CD4-positive, alpha-beta T cell treated with Interleukin-1 beta for 1 hour (primary cell): ENCODE results near the gene PLEKHG4B.
"Not testable (repeated sequence)": the region's sequence is repeated elsewhere in the genome, so short reads cannot be mapped to it uniquely, and the experiment has no call there.

Experiments used
- DNase-seq, 2 donors: peaks; one replicate each; pipeline ENCODE4 v3.0.0-alpha.2; 2020 to 2022

Gene PLEKHG4B

DNA sequence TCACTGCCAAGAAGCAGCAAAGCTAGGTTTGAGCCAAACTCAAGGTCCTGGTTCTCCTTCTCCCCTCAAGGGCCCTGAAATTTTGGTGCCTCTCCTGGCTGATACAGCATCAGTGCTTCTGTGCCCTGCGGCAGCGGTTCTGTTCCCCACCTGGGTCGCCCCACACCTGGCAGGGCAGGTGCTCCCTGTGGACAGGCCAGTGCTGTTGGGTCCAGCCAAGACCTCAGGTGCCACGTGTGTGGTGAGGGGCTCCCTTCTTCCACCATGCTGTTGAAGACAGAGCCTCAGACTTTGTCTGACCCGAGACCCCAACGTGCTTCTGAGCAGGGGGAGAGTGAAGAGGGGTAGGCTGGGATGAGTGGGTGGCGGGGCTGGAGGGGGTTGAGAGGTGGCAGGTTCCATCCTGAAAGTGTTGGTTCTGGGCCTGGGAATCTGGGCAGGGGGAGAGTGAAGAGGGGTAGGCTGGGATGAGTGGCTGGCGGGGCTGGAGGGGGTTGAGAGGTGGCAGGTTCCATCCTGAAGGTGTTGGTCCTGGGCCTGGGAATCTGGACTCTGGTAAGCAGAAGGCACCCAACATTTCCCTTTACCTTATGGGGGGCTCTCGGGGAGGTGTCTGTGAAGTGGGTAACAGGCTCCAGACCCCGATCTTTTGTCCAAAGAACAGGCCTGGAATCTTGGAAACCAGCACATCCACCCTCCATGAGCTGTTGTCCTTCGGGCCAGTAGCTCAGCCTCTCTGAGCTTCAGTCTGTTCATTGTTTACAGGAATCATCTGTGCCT is 2.3 kb downstream of the PLEKHG4B start:
- no peak for DNase-seq

DNA sequence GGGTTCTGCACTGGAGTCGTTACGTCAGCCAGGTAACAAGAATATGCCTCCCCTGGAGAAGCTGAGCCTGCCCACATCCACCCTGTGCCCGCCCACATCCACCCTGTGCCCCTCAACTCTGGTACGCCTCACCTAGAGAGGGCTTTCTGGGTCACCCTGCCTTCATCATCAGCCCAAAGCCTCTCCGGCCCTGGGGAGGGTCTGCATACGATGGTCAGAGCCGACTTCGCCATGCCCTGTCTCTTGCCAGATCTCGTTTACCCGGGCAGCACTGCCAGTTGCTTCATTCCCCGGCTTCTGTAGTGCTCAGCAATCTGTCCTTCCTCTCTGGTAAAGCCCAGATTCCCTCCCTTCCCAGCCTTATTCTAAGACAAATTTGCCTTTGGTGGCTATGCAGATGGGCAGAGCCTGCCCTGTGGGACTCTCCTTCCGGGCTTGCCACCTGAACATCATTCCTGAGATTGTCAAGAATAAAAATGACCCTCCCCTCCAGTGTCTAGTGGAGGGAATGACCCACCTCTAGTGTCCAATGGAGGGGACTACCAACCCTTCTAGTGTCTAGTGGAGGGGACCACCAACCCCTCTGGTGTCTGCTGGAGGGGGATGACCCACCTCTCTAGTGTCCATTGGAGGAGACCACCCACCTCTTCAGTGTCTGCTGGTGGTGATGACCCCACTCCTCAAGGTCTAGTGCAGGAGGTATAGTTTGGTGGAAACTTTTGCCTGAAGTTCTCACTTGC is 3.4 kb downstream of the PLEKHG4B start:
- no peak for DNase-seq

DNA sequence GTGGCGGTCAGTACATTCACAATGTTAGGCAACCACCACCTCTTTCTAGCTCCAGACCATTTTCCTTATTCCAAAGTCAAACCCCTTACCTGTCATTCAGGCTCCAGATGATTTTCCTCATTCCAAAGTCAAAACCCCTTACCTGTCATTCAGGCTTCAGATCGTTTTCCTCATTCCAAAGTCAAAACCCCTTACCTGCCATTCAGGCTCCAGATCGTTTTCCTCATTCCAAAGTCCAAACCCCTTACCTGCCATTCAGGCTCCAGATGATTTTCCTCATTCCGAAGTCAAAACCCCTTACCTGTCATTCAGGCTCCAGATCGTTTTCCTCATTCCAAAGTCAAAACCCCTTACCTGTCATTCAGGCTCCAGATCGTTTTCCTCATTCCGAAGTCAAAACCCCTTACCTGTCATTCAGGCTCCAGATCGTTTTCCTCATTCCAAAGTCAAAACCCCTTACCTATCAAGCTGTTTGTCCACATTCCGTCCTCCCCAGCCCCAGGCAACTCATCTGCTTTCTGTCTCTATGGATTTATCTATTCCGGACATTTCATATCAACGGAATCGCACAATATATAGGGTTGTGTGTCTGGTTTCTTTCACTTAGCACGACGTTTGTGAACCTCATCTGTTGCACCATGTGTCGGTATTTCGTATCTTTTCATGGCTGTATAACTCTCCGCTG is 5.2 kb downstream of the PLEKHG4B start:
- DNase-seq = no peak

DNA sequence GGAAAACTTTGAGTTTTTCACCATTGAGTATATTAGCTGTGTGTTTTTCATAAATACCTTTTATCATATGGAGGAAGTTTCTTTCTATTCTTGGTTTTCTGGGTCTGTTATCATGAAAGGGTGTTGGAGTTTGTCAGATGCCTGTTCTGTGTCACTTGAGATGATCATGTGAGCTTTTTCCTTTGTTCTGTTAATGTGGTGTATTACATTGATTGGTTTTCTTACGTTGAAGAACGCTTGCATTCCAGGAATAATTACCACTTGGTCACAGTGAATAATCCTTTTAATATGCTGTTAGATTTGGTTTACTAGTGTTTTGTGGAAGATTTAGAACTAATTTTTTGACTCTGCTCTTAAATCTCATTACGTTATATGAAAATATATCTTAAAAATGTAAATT is 7.8 kb downstream of the PLEKHG4B start:
- DNase-seq = no peak

DNA sequence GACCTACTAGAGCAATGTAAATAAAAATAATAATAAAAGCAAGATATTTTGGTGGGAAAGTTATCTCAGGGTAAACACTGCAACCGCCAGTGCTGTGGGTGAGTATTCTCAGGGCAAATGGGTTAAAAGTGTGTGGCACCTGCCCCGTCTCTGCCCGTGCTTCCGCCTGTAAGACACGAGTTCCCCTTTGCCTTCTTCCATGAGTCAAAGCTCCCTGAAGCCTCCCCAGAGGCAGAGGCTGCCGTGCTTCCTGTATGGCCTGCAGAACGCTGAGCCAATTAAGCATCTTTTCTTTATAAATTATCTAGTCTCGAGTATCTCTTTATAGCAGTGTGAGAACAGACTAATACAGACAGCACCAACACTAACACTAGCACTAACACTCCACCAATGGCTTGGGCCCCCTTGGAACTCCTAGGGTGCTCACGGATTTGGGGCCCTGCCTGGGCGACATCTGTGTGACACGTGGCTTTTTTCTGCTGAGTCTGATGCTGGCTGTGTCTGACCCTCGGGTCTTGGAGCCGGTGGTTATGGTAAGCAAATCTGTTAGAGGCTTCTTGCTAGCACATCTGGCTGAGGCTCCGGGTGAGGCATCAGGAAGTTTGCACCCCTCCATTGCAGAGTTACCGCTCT is 10.6 kb downstream of the PLEKHG4B start:
- no peak for DNase-seq

DNA sequence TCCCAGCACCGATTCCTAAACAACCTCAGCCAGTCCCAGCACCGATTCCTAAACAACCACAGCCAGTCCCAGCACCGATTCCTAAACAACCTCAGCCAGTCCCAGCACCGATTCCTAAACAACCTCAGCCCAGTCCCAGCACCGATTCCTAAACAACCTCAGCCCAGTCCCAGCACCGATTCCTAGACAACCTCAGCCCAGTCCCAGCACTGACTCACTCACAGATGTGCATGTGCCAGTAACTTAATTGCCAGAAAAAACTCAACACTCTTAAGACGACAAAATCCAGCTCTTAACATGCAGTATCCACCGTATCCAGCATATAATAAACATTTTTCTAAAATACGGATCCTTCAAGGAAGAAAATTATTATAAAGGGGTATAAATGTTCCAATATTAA is 12.1 kb downstream of the PLEKHG4B start:
- DNase-seq = not testable (repeated sequence)

DNA sequence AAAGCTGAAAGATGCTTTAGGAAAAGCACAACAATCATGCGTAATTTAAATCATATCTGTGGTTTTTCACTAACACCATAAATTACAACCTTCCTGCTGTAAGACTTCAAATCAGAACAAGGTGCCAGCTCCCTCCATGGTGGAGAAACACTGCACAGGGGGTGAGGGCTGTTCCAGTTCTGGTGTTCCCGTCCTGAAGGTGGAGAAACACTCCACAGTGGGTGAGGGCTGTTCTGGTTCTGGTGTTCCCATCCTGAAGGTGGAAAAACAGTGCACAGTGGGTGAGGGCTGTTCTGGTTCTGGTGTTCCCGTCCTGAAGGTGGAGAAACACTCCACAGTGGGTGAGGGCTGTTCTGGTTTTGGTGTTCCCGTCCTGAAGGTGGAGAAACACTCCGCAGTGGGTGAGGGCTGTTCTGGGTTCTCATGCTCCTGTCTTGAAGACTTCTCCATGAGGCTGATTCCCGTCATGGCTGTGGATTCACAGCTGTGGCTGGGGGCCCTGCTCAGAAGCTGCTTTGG is 12.9 kb downstream of the PLEKHG4B start:
- no peak for DNase-seq

DNA sequence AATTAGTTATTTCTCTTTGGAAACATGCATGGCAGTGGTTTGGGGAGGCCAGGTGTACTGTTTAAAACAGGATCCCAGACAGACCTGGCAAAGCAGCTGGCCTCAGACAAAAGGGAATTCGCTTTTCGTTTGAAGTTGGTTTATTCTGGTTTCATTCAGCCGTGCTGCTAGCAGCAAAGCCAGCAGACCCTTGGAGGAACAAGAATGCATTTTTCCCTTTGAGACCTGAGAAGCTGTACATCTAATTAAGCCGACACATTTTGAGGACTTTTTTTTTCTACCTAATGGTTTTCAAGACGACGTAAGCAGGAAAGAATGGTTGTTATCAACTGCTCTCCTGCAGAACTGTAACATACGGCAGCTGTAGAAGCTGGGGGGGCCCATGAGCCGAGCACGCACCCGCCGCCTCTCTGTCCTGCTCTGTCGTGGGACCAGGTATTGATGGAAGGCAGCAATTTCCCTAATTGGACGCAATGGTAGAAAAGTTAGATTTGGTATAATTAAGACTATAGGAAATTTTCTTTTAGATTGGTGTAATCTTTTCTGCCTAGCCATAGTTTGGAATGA is 13.6 kb downstream of the PLEKHG4B start:
- no peak for DNase-seq

DNA sequence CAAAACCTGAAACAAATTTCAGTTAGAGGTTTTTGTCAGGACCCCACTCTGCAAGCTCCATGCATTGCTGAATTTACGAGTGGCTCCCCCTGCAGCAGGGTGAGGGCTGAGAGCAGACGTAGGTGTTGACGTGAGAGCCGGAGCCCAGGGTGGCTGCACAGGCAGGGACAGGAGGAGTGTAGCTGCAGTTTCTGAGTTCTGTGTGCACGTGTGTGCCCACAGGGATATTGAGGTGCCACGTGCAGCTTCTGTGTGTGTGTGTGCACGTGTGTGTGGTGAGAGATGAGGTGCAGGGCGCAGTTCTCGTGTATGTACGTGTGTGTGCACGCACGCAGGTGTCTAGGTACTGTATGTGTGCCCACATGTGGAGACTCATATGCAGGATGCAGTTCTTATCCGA is 14.6 kb downstream of the PLEKHG4B start:
- DNase-seq = no peak

DNA sequence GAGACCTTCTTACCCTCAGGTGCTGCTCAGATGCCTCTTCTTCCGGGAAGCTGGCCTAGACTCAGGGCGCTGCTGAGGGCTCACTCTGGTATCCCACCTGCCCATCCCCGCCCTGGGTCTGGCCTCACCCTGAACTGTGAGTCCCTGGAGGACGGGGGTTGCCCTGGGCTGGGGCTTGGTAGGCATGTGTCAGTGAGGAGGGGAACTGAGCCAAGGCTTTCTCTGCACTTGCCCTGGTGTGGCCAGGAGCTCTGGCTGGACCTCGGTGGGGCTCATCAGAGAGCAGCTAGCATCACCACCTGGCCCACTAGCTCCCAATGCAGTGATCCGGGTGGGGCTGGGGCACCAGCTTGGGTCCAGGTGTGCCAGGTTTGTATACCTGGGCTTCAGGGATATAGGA is 15.6 kb downstream of the PLEKHG4B start:
- no peak for DNase-seq

DNA sequence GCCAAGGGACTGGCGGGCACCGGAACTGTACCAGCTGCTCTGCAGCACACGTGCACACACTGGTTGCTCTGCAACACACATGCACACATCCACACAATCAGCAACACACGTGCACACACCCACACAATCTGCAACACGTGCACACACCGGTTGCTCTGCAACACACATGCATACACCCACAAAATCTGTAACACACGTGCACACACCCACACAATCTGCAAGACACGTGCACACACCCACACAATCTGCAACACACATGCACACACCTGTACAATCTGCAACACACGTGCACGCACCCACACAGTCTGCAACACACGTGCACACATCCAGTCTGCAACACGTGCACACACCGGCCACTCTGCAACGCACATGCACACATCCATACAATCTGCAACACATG is 17.9 kb downstream of the PLEKHG4B start:
- DNase-seq = no peak

DNA sequence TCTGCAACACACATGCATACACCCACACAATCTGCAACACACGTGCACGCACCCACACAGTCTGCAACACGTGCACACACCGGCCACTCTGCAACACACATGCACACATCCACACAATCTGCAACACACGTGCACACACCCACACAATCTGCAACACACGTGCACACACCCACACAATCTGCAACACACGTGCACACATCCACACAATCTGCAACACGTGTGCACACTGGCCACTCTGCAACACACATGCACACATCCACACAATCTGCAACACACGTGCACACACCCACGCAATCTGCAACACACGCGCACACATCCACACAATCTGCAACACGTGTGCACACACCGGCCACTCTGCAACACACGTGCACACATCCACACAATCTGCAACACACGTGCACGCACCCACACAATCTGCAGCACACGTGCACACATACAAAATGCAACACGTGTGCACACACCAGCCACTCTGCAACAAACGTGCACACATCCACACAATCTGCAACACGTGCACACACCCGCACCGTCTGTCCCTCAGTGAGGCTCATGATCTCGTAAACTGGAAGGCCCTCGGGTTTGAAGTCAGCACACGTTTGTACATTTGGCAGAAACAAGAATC is 18.4 kb downstream of the PLEKHG4B start:
- no peak for DNase-seq

DNA sequence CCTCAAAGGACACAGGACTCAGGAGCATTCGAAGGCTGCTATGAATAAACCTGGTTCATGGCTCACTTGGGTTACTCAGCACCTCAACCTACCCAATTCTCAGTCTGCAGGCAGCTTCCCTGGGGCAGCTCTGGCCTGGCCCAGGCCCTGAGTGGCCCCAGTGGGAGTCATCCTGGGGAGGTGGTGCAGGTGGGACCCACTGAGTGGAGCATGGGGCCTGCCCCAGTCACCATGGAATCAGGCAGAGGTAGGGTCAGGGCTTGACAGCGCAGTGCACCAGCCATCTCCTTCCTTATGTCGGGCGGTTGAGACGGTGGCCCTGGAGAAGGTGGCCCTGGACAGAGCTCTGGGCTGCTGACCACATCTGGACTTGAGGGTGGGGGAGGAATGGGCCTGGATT is 19.2 kb downstream of the PLEKHG4B start:
- no peak for DNase-seq

DNA sequence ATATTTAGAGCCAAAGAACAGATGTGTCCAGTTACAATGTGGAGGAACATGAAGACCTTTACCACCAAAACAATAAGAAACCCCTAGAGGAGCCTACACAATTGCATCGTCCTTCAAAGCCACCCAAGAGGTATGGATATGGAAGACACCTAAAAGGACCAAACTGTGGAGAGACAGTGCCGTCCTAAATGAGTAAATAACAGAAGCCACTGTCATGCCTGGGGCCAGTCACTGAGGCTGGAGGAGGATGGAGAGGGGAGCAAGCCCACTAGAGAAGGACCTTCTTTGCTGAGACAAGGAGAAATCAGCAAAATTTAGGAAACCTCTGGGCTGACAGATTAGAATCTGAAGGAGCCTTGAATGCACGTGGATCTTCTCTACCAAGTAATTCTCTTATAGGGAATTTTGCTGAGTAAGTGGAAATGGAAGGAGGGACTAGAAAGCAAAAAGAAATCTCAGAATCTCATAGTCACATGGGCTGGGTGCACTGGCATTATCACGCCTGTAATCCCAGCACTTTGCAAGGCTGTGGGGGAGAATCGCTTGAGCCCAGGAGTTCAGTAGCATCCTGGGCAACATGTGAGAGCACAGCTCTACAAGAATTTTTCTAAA is 27.6 kb downstream of the PLEKHG4B start:
- DNase-seq = no peak

DNA sequence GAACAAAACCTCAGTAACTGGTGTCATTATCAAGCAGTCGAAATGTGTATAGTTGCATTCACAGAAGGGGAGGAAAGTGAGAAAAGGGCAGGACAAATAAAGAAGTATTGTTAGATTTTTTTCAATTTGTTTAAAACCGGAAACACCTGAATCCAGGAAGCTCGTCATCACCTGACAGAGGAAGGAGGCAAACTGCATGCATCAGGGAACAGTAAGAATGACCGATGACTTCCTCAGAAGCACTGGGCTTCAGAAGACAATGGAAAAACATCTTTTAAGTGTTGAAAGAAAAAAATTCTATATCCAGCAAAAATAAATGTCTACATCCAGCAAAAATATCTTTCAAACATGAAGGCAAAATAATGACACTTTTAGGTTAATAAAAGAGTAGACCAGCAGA is 29.5 kb downstream of the PLEKHG4B start:
- no peak for DNase-seq

DNA sequence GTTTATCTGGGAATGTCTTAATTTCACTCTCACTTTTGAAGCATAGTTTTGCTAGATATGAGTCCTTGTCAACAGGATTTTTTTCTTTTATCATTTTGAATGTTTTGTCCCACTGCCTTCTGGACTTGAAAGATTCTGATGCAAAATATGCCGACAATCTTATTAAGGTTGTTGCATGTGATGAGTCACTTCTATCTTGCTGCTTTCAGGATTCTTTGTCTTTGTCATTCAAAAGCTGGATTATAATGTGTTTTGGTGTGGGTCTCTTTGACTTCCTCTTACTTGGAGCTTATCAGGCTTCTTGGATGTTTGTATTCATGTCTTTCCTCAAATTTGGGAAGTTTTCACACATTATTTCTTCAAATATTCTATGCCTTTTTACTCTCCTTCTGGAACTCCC is 33.8 kb downstream of the PLEKHG4B start:
- DNase-seq = no peak

DNA sequence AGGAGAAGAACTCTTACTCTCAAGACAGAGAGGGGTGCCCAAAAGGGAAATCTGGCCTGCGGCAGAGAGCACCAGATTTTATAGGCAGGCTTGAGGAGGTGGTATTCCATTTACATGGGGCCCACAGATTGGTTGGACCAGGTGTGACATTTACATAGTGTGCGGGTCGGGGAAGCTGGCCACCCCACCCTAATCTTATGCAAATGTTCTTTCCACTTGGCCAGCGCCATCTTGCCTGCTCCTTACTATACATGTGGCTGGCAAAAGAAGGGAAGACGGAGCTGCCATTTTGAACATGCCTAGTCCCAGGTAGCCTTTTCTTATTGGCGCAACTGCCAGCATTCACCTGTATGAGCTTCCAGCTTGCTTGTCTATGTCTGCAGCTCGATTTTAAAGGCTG is 34.8 kb downstream of the PLEKHG4B start:
- DNase-seq = no peak

DNA sequence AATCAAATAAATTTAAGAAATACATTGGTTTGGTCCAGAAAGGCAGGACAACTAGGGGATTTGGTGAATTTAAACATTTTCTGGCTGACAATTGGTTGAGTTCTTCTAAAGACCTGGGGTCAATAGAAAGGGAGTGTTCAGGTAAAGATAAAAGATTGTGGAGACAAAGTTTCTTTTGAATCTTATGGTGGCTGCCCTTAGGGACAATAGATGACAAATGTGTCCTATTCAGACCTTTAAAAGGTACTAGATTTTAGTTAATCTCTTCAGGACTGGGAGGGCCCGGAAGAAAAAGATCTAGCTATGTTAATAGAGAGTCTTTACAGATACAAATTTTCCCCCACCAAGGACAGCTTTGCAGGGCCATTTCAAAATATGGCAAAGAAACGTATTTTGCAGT is 35.9 kb downstream of the PLEKHG4B start:
- DNase-seq = no peak

DNA sequence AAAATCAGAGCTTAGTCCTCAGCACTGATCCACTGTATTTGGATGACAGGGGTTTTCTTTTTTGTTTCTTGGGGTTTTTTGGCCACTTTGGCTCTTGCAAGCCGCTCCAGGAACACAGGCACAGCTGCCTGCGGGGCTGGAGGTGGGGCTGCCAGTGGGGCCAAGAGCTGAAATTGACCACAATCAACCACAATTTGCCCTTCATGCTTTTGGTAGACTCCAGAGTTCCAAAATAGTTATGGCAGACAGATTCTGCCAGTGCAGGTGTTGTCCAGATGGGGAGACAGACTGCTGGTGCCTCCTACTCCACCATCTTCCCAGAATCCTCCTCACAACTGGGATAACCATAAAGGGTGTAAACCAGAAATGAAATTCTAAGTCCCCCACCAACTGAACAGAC is 36.5 kb downstream of the PLEKHG4B start:
- DNase-seq = no peak

DNA sequence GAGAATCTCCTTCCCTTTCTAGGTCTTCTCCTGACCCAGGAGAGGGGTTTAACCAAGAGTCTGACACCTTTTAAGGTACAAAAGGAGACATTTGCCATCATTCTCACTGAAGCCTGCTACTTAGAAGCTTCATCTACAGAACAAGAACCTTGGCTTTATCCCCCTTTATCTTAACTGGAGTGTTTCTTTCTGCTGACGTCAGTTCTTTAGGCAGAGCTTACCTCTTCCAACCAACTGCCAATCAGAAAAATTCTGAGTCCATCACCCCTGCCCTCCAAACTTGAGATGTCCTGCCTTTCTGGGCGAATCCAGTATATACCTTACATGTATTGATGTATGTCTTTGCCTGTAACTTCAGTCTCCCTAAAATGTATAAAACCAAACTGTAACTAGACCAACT is 37.2 kb downstream of the PLEKHG4B start:
- DNase-seq = no peak

DNA sequence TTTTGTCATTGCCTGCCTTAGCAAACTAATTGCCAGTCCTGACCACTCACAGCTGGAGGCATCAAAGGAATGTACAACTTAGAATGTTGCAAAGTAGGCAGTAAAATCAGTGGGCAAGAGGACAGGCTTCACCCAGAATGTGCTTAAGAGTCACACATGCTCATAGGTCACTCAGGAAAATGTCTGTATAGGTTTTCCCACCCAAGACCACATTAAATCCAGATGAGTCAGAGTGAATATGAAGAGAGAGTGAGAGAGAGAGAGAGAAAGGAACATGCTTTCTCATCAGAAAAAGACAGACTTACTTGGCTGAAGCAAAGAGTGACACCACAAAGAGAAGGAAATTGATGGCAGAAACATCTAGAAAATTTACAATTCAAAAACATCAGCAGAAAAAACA is 37.9 kb downstream of the PLEKHG4B start:
- DNase-seq = no peak

DNA sequence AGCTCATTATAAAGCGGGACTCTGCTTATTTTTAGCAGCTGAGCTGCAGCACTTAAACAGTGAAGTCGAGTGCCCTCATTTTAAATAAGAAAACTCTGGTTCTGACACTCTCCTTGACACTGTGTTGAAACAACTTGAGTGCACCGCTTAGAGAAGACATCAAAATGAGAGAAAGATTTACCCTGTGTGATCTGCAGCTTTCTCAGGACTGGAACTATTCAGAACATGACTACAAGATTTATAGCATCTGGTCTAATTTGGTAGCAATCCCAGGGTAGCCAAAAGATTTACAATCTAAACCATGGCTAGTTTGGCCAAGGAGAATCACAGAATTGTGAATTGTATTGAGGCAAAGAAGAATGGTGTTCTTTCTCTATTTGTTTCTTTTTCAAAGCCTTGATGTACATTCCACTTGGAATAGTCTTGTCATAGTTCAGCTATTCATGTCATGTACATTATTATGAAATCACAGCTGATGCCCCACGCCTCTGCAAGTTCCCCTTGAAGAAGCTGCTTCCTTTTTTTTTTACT is 38.7 kb downstream of the PLEKHG4B start:
- no peak for DNase-seq
